HG03469 (cell line): Measurements from ENCODE around the gene TBC1D24.

Experiments
- ATAC-seq: cut with Tn5 transposase; IDR thresholded peaks from one replicate; pipeline ENCODE4 v1.9.1; 2021; ENCODE audit warnings: mild to moderate bottlenecking, moderate library complexity, moderate number of reproducible peaks; ENCODE audit not compliant: unreplicated experiment

TBC1D24 gene

DNA sequence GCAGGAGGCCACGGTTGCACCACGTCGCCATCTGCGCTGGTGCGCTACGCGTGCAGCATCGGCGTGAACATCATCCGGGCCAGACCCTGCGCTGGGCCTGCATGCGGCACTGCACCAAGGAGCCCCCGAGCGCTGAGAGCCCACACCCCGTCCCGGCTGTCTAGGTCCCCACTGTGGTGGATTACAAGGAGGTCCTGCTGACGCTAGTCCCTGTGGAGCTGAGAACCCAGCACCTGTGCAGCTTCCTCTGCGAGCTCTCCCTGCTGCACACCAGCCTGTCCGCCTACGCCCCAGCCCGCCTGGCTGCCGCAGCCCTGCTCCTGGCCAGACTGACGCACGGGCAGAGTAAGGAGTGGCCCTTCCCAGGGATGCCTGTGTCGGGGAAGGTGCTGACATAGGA lies 25.8 kb upstream of the TBC1D24 start:
- no peak for ATAC-seq

DNA sequence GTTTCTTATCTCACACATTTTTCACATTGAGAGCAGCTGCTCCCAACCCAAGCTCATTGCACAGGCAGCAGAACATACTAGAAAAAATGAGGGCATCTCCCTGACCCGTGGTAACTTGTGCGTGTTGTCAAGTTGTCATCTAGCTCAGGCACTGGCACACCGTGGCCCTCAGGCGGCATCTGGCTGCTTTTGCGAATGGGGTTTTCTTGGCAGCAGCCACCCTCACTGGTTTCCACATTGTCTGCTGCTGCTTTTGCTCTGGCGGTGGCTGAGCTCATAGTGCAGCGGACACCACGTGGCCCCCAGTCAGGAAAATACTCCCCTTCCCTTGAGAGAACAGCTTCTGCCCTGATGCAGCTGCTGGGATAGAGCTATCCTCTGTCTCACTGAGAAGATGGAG lies 24.4 kb upstream of the TBC1D24 start:
- no peak for ATAC-seq

GRCh38 chr16:2450975-2451381 lies 23.9 kb upstream of the TBC1D24 start:
- no peak for ATAC-seq

- no peak for ATAC-seq
Measured at GRCh38 chr16:2451851-2452320, 23.0 kb upstream of the TBC1D24 start.

- no peak for ATAC-seq
Measured at GRCh38 chr16:2452650-2453049, 22.3 kb upstream of the TBC1D24 start.

- no peak for ATAC-seq
Measured at GRCh38 chr16:2455081-2455845, 19.7 kb upstream of the TBC1D24 start.

DNA sequence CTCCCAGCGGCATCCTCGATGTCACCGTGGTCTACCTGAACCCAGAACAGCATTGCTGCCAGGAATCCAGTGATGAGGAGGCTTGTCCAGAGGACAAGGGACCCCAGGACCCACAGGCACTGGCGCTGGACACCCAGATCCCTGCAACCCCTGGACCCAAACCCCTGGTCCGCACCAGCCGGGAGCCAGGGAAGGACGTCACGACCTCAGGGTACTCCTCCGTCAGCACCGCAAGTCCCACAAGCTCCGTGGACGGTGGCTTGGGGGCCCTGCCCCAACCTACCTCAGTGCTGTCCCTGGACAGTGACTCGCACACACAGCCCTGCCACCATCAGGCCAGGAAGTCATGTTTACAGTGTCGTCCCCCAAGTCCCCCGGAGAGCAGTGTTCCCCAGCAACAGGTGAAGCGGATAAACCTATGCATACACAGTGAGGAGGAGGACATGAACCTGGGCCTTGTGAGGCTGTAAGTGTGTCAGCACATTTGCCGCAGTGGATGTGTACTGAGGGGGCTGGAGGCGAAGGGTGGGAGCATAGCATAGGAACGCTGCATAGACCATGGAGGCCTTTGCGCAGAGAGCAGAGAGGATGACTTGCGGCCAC lies 18.3 kb upstream of the TBC1D24 start:
- ATAC-seq: no peak

- ATAC-seq: no peak
Measured at GRCh38 chr16:2457267-2457666, 17.7 kb upstream of the TBC1D24 start.

DNA sequence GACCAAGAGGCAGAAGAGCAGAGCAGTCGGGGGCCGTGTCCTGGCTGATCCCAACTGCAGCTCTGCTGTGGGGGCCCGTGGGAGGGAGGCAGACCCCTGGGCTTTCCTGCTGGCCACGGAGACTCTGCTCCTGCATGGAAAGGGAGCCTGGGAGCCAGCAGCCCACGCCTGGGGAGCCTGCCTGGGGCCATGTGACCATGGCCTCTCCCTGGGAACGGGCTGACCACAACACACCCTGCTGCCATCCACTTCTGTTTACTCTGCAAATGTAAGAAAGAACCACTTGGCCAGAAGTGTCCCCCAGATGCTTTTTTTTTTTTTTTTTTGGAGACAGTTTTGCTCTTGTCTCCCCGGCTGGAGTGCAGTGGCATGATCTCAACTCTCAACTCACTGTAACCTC lies 17.0 kb upstream of the TBC1D24 start:
- ATAC-seq: no peak

DNA sequence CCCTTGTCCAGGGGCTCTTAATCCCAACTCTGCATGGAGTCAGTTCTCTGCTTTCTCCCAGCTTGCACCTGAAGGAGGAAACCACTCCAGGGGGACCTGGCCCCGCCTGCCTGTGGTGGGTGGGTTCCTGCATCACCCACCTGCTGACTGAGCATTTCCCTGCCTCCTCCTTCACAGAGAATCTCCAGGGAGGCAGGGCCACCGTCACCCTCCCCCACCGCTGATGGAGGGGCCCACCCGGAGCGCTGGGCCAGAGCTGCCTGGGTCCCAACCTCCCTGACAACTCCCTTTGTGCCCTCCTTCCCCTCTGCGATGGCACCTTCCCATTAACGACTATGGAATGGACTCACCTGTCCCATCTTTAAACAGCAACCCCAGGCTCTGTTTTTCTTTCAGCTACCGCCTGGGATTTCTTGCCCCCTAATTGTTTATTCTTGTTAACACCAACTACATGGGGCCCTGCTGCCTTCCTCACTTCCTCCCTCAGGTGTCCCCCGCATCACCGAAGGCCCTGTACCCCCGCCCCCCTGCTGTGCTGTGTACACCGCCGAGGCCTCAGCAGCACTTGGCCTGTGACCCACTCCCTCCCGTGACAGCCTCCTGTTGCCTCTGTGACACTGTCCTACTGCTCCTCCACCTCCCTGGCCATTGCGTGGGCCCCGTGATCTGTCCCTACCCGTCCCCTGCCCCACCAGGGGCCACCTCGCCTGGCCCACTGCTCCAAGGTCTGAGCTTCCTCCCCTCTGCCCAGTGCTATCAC lies 15.9 kb upstream of the TBC1D24 start:
- ATAC-seq: no peak

DNA sequence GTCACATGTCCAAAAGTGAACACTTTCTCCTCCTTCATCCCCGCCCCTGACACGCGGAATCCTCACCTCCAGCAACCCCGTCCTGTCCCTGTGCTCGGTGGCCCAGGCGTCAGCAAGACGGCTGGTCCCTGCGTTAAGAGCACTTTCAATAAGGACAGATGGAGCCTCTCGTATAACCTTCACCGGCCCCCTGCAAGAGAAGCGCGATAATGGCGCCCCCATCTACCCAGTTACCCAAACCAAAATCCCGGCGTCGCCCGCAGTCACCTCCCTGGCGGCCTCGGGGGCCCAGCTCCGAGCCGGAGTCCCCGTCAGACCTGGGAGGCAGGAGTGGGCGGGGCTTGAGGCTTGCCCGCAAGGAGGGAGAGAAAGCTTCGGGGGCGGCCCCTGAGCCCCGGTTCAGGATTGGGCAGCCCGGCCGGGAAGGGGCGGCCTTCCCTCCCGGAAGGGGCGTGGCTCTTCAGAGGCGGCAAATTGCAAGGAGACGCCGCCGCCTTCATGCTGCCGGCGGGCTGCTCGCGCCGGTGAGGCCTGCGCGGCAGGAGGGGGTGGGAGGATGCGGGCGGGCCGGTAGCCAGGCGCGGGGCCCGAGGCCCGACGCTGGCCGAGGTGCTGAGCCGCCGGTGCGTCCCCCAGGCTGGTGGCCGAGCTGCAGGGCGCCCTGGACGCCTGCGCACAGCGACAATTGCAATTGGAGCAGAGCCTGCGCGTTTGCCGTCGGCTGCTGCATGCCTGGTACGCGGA lies 15.1 kb upstream of the TBC1D24 start, which contains the start of gene TEDC2:
Gene TEDC2 (plus strand): TSS at position 463 of the 744 bp plus-strand sequence. CDS start 36 bp downstream, at position 499.
- ATAC-seq: peak; percentile 68

DNA sequence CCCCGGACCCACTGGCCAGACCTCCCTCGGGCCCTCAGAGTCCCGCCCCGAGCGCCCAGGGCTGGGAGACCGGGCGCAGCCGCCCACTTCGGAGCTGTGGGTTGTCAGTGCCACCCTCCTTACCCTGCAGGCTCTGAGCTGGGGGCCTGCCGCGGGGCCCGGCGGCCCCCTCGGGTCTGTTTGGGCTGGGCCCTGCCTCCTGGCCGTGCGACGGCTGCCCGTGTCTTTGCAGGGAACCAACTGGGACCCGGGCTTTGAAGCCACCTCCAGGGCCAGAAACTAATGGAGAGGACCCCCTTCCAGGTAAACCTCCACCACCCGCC lies 14.6 kb upstream of the TBC1D24 start:
- ATAC-seq: peak; percentile 6

DNA sequence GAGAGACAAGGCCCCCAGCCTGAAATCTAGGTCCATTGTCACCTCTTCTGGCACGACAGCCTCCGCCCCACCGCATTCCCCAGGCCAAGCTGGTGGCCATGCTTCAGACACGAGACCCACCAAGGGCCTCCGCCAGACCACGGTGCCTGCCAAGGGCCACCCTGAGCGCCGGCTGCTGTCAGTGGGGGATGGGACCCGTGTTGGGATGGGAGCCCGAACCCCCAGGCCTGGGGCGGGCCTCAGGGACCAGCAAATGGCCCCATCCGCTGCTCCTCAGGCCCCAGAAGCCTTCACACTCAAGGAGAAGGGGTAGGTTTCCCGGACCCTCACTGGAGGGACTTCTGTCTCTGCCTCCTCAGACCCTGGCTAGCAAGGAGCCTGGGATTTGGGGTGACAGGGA lies 14.0 kb upstream of the TBC1D24 start:
- no peak for ATAC-seq

GRCh38 chr16:2462031-2462866 lies 12.7 kb upstream of the TBC1D24 start:
- ATAC-seq: no peak

GRCh38 chr16:2464333-2464732 lies 10.6 kb upstream of the TBC1D24 start:
- ATAC-seq: no peak

- ATAC-seq: no peak
Measured at GRCh38 chr16:2465653-2466415, 9.1 kb upstream of the TBC1D24 start.

GRCh38 chr16:2466667-2467527 lies 8.0 kb upstream of the TBC1D24 start:
- ATAC-seq: no peak

DNA sequence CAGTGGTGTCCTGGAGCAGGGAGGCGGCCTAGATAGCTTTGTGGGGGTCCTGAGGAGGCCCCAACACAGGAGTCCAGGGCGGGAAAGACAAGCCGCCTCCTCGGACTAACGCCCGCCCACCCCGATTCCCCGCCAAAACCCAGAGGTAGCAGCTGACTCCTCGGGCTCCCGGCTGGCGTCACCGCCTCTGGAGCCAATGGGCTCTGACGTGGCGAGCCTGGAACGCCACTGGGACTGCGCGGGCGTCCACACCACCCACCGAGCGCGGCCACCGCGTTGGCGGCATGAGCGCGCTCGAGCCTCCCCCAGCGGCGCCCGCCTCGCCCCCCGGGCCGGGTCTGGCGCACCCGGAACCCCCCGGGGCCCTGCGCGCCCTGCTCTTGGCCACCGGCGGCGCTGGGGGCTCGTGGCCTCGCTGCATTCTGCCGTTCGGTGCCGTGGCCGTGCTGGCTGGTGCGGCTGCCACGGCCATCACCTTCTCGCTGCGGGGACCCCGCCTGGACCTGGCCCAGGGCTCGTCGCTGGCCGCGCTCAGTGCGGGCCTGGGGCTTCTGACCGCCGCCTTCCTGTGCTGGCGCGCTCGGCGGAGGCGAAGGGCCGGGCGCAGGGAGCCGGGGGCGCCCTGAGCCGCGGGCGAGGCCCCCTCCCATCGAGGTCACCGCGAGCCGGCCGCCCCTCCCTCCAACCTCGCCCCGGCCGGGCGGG lies 7.2 kb upstream of the TBC1D24 start:
- ATAC-seq: no peak
